MCF 10A (cell line): ENCODE data around the gene RNF7. TPM values are rescaled to one million over a fixed set of nuclear protein-coding genes. Genes with fewer than 3 reads are reported as not detected.

Source experiments
- BruUV-seq: library from RNA; stranded (reverse); fragments of 400-500 nt; replicated peaks from 2 replicates; lab custom pipeline; 2021; lab: Mats Ljungman, UMichigan
- CTCF ChIA-PET: fragments of 300-600 bp; sonication (Branson Sonifier 250); formaldehyde crosslinking; extraction: SDS; loops from one replicate; lab custom pipeline; 2021; ENCODE audit warnings: antibody characterized with exemption, inconsistent platforms; lab: Yijun Ruan, JAX
- POLR2A ChIA-PET: fragments of 300-600, 350-650 bp; sonication (Branson Sonifier 250); formaldehyde crosslinking; extraction: SDS; loops from one replicate; lab custom pipeline; 2020; ENCODE audit warnings: antibody characterized with exemption, inconsistent platforms; lab: Yijun Ruan, JAX
- DNase-seq: peaks from one replicate; pipeline ENCODE4 v3.0.0-alpha.2; 2018; ENCODE audit not compliant: unreplicated experiment
- H3K27ac Mint-ChIP-seq: one replicate; pipeline ENCODE4 v1.8.0; 2022; ENCODE audit warnings: mild to moderate bottlenecking, low read depth, mixed read lengths; ENCODE audit not compliant: unreplicated experiment
- H3K27me3 Mint-ChIP-seq: one replicate; pipeline ENCODE4 v1.8.0; 2022; ENCODE audit warnings: mixed read lengths; ENCODE audit not compliant: insufficient read depth, unreplicated experiment
- H3K36me3 Mint-ChIP-seq: one replicate; pipeline ENCODE4 v1.8.0; 2022; ENCODE audit warnings: mild to moderate bottlenecking, moderate library complexity, mixed read lengths; ENCODE audit not compliant: insufficient read depth, unreplicated experiment
- H3K4me1 Mint-ChIP-seq: one replicate; pipeline ENCODE4 v1.8.0; 2022; ENCODE audit warnings: mixed read lengths; ENCODE audit not compliant: insufficient read depth, unreplicated experiment
- H3K4me3 Mint-ChIP-seq: one replicate; pipeline ENCODE4 v1.8.0; 2022; ENCODE audit warnings: mild to moderate bottlenecking, moderate library complexity, mixed read lengths; ENCODE audit not compliant: unreplicated experiment
- H3K9me3 Mint-ChIP-seq: one replicate; pipeline ENCODE4 v1.8.0; 2022; ENCODE audit warnings: mixed read lengths; ENCODE audit not compliant: unreplicated experiment
- intact Hi-C: fragments of 100-400 bp; cut with micrococcal nuclease; formaldehyde crosslinking; loops from 2 replicates; pipeline ENCODE4 v1.14.1; 2022
- total RNA-seq: library from RNA; stranded (reverse); gene quantifications from 2 replicates; pipeline ENCODE4 v1.2.3, GENCODE V29; 2022
- TF ChIP-seq, protein P1 (sequence below): fragments of 200-600 bp; IDR thresholded peaks from one replicate; pipeline ENCODE4 v1.8.0; 2022; ENCODE audit warnings: antibody characterized with exemption, mild to moderate bottlenecking; ENCODE audit not compliant: unreplicated experiment

The RNF7 gene
- total RNA-seq, 1 experiment from 2014 or later: 96.1 TPM

DNA sequence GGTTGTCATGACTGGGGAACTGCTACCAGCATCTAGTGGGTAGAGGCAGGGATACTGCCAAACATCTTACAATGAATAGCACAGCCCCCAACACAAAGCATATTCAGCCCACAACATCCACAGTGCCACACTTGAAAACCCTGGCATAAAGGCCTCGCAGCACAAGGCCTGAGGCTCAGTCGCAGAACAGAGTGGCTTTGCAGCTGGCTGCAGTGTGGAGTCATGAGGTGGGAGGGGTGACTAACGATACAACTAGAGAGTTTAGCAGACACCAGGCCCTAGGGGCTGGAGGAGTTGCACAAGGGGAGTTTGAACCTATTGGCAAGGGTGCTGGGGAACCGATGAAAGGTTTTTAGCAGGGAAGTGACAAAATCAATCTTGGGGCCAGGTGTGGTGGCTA, 57.2 kb downstream of the RNF7 start:
- Mint-ChIP-seq H3K36me3 (no peaks in the 10 kb centered on the region), H3K4me3 (no peak overlapping the region), H3K4me1 (no peaks in the 10 kb centered on the region), H3K9me3 (no peaks in the 10 kb centered on the region), H3K27me3 (no peaks in the 10 kb centered on the region), H3K27ac (no peak overlapping the region)
- intact Hi-C loops: no loop called here
- ChIA-PET POLR2A (no interaction called here), CTCF (interaction anchor here (0.6 kb wide), 1 partner anchor 12 kb away, joined by 3 read pairs; no protein-coding TSS in a partner anchor)
- TF ChIP-seq, protein P1, sequence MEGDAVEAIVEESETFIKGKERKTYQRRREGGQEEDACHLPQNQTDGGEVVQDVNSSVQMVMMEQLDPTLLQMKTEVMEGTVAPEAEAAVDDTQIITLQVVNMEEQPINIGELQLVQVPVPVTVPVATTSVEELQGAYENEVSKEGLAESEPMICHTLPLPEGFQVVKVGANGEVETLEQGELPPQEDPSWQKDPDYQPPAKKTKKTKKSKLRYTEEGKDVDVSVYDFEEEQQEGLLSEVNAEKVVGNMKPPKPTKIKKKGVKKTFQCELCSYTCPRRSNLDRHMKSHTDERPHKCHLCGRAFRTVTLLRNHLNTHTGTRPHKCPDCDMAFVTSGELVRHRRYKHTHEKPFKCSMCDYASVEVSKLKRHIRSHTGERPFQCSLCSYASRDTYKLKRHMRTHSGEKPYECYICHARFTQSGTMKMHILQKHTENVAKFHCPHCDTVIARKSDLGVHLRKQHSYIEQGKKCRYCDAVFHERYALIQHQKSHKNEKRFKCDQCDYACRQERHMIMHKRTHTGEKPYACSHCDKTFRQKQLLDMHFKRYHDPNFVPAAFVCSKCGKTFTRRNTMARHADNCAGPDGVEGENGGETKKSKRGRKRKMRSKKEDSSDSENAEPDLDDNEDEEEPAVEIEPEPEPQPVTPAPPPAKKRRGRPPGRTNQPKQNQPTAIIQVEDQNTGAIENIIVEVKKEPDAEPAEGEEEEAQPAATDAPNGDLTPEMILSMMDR: no peak
- no TSS peak for BruUV-seq
- DNase-seq: no peak

DNA sequence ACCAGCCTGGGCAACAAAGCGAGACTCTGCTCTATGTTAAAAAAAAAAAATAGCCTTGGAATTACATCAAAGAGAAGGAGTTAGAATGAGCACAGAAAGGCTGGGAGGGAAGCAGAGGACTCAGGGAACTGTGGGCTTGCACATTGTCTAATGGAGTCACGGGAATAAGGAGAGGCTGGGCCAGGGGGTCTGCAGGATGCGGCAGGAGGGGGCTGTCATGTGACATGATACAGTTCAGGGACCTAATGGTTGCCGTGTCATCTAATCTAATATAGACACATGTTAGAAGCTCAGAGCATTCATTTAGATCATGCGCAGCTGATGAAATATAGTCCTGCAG, 57.6 kb downstream of the RNF7 start:
- POLR2A ChIA-PET: no interaction called here
- no peak overlapping the region for H3K4me3 Mint-ChIP-seq
- TF ChIP-seq, protein P1: no peak

DNA sequence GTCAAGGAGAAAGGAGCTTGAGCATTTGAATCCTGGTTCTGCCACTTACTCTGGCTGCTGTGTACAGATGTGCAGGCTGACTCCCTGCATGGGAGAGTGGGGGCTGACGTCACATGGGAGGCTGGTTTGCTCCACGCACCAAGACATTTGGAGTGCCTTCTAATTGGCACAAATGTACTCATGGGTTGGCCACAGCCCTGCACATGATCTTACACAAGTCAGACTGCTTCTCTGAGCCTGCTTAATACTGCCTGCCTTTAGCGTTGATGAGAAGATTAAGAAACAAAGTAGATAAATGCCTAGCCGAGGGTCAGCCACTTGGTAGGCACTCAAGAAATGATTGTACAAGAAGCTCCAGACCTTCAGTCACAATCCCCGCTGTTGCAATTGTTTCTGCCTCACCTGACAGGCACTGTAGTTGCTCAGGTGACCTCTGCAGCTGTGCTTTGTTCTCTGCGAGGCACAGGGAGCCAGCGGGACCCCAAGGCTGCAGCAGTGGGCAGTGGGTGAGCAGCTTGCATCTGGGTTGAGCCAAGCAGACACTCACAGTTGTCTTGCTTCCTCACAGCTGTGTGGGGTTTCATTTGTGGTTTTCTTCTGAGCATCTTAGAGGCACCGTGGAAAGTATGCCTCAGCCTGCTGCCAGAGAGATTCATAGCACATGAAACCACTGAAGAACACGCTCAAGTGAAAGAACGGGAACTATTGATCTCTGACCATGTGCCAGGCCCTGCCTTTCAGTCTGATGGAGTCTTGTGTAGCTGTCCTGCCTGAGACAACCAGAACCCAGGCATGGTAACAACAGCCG, 58.2 kb downstream of the RNF7 start:
- BruUV-seq: no TSS peak
- Mint-ChIP-seq H3K27ac (no peak overlapping the region), H3K27me3 (no peaks in the 10 kb centered on the region), H3K4me1 (no peaks in the 10 kb centered on the region), H3K9me3 (no peaks in the 10 kb centered on the region), H3K4me3 (no peak overlapping the region), H3K36me3 (no peaks in the 10 kb centered on the region)
- intact Hi-C loops: no loop called here
- POLR2A ChIA-PET: no interaction called here
- TF ChIP-seq, protein P1: no peak
- CTCF ChIA-PET: interaction anchor here (0.6 kb wide), 1 partner anchor 13 kb away, joined by 3 read pairs; no protein-coding TSS in a partner anchor
- no peak for DNase-seq

More for the DNA sequence above, 57.6 kb downstream of the RNF7 start:
- Mint-ChIP-seq H3K27me3 (no peaks in the 10 kb centered on the region), H3K9me3 (no peaks in the 10 kb centered on the region), H3K27ac (no peak overlapping the region), H3K36me3 (no peaks in the 10 kb centered on the region), H3K4me1 (no peaks in the 10 kb centered on the region)
- no TSS peak for BruUV-seq
- CTCF ChIA-PET: interaction anchor here (0.6 kb wide), 1 partner anchor 12 kb away, joined by 3 read pairs; no protein-coding TSS in a partner anchor
- intact Hi-C loops: no loop called here
- no peak for DNase-seq

Other genes with a start within 250 kb of the RNF7 start
- not detected in 2 replicates for gene GRK7, start 25.1 kb downstream of the RNF7 start, total RNA-seq
- 99.9 and 102 TPM in 2 replicates for gene ATP1B3, start 138.3 kb downstream of the RNF7 start, total RNA-seq